HG03139 (cell line): Measurements from ENCODE around the gene ABTB2.

Experiments
- ATAC-seq: cut with Tn5 transposase; IDR thresholded peaks from one replicate; pipeline ENCODE4 v1.9.1; 2021; ENCODE audit not compliant: unreplicated experiment

Gene ABTB2

GRCh38 chr11:34178209-34178821, 179.5 kb downstream of the ABTB2 start:
- ATAC-seq = no peak

DNA sequence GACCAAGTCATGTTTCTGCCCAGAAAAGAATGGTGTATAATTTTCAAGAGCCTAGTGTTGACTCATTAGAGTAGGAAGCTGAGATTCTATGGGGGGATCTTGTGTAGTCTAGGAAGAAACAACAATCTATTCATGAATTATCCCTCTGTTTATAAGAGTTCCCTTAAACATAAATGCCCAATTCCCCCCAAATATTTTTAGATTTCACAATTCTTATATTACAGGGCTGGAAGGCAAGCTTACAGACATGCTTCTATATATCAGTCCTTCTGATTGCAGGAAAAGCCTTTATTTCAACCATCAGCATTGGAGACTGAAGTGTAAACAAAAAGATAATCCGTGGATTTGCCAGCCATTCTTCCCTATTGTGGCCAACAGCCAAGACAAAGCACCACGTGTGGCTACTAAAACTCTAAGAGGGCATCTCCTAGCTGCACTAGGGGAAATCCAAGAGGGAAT, 181.0 kb downstream of the ABTB2 start:
- ATAC-seq = no peak

DNA sequence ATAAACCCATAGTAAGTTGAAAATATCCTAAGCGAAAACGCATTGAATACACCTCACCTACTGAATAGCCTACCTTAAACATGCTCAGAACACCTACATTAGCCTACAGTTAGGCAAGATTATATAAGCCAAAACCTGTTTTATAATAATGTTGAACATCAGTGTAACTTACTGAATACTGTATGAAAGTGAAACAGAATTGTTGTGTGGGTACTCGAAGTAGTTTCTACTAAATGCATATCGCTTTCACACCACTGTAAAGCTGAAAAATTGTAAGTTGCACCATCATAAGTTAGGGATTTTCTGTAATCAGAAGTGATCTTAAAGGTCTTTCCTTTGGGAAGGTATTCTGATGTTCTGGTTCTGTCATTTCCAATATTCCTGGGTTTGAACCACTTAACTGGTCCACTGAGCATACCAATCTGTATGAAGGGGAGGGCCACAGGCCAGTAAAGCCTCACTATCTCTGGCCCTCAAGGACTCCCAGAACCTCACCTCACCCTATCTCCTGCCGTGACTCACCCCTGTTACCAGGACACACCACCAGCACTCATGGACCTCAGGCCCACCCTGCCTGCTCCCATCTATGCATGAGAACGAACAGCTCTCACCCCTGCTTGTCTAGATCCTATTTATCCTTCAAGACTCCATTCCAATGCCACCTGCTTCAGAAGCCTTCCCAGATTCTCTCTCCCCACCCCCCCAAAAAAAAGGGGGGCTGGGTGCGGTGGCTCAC, 182.4 kb downstream of the ABTB2 start:
- no peak for ATAC-seq

DNA sequence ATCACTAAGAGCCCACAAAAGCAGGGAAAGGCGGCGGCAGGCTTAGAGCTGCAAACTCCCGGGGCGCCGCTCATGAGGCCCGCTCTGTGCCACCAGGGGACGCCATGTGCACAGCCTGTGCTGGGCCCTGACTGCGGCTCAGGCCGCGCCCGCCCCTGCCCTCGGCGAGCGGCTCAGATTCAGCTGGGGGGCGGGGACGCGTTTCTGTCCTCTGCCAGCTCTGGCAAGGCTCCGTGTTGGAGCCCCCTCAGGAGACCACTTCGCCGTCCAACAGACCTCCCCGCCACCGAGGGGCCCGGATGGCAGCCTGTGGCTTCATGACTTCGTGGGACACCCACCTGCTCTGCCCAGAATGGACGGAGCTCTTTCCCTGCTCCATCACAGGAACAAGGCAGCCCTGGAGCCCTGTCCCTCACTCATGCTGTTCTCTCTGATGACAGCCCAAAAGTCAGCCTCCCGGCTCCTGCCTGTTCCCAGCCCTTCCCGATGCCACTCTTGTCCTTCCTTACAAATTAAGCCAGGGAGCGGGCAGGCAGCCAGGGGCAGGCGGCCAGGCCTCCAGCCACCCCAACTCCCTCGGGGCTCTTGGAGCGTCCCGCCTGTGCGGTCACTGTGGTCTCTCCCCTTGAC, 183.3 kb downstream of the ABTB2 start:
- peak; percentile 58 for ATAC-seq

DNA sequence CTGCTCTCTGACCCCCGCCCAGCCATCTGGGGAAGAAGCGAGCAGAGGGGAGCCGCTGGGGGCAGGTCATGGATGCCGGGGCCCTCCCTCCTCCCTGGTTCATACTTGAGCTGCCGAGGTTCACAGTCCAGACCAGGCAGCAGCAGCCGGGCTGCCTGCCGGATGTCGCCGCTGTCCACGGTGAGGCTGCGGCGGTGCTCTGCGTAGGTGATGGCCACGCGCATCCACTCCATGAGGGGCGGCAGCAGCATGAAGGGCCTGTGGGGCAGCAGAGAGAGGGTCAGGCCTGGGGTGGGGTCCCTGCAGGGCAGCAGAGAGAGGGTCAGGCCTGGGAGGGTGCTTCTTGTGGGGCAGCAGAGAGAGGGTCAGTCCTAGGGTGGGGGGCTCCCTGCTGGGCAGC, 184.8 kb downstream of the ABTB2 start:
- ATAC-seq = no peak

DNA sequence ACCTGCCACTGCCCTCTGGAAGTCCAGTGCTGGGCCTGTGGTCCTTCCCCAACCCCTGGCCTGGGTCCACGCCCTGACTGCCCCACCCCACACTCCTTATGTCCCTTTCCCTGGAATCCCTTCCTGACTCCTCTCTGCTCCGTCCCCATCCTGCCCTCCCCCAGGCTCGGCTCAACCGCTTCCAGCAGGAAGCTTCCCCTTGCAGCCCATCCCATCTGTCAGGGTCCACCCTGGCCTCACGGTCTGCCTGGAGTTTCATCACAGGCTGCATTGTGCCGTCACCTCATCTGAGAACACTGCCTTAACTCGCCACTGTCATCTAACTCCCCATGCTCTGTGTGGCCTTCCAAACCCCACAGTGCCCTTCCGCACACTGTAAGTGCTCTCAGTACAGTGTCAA, 188.1 kb downstream of the ABTB2 start:
- ATAC-seq = no peak

GRCh38 chr11:34168642-34169420, 189.0 kb downstream of the ABTB2 start:
- ATAC-seq = no peak

DNA sequence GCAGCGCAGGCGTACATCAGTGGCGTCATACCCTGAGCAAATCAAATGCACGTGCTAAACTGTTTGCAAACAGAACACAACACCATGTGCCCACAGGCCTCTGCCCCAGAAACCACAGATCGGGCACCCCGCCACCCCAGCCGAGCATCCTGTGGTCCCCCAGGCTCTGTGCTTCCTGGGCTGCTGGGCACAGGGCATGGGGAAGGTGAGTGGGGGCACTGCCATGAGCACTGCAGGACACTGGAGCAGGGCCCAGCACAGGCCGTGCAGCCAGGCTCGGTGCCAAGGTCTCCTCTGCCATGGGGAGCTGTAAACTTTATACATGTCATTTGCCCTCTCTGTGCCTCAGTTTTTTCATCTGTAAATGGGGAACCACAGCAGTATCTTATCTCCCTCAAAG, 189.8 kb downstream of the ABTB2 start:
- no peak for ATAC-seq

- no peak for ATAC-seq
Measured at GRCh38 chr11:34166806-34167740, 190.7 kb downstream of the ABTB2 start.

DNA sequence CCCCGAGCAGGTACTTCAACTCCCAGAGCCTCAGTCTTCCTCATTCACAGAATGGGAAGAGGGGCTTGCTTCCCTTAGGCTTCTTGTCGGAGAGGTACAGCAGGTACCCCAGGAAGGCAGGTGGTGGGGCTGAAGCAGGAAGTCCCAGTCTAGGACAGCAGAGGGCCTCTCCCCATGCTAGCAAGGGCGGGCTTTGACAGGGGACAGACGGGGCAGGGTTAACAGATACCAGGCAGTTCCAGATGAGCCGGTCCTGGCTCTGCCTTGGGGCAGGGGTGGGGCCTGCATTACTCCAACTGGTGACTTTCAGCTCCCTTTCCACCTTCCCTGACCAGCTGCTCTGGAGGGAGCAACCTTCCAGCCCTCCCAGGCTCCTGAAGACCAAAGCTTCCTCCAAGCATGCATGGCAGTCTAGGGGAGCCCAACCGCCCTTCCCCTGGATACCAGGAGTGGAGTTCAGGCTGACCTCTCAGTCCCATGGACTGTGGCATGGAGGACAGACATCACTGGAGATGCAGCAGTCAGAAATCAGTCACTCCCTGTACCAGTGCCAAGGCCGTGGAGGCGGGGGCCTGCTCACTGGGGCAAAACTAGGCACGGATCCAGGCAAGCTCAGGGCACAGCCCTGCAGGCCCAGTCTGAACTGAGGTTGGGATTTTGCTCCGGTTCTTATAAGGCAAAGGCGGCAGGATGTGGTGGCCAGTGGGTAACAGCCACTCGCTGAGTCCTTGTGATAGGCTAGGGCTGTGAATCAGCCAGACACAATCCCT, 191.8 kb downstream of the ABTB2 start:
- no peak for ATAC-seq

DNA sequence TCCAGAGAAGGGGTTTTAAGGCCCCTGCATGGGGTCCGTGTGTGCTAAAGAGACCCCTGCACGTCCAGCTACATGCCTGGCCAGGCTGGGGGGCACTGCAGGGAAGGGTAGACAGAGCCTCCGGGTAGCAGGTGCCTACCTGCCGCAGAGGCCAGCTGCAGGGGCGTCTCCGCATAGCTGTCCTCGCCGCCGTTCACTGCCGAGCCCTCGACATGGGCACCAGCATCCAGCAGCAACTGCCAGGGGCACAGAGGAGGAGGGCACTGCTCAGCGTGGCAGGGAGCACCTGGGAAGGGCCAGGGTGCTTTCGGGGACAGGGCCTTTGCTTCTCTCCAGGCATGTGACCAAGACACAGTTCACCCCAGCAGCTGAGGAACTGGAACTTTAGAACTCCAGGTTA, 192.7 kb downstream of the ABTB2 start:
- ATAC-seq = no peak

- ATAC-seq = no peak
Measured at GRCh38 chr11:34162856-34163255, 195.0 kb downstream of the ABTB2 start.

- no peak for ATAC-seq
Measured at GRCh38 chr11:34162493-34162820, 195.4 kb downstream of the ABTB2 start.

DNA sequence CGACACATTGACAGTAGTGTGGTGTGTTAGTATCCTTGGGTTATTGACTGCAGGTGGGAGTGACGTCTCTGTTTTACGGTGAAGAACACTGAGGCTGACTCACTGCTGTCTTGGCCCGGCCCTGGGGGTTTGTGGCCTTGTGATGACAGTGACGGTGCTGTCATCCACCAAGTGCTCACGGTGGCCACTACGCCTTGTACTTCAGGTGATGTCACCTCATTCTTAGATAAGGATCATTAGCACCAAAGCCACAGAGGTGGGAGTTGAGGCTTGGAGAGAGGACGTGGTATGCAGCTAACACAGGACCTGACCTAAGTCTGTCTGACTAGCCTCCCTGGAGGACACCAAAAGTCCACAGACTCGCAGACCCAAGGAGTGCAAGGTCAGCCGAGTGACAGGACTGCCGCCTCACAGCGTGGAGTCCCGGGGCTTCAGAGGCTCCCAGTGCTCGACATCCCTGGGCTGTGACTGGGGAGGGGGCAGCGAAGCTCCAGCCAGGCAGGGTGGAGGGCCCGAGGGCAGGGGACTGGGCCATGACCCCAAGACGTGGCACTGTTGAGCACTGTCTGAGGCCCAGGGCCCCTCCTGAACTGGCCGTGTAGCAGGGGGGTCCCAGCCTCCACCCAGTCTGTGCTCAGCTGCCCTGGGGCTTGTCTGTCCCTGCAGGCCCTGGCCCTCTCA, 195.9 kb downstream of the ABTB2 start:
- no peak for ATAC-seq

DNA sequence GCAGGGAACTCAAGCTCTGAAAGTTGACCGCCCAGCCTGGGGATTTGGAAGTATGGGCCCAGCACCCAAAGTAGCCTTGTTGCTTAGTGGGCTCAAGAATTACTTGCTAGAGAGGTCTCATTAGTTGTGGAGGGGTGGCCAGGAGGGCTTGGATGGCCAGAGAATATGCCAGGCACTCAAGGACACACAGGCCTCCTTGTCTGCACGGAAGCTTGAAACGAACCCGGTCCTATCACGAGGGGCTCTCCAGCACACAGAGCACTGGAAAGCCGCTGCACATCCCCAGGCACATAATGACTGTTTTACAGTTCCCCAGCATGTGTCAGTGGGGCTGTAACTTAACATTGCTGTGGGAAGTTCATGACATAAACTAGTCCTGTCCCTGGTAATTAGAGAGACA, 196.4 kb downstream of the ABTB2 start:
- ATAC-seq = no peak

- ATAC-seq = no peak
Measured at GRCh38 chr11:34160791-34161190, 197.0 kb downstream of the ABTB2 start.

- ATAC-seq = no peak
Measured at GRCh38 chr11:34160049-34160721, 197.6 kb downstream of the ABTB2 start.

DNA sequence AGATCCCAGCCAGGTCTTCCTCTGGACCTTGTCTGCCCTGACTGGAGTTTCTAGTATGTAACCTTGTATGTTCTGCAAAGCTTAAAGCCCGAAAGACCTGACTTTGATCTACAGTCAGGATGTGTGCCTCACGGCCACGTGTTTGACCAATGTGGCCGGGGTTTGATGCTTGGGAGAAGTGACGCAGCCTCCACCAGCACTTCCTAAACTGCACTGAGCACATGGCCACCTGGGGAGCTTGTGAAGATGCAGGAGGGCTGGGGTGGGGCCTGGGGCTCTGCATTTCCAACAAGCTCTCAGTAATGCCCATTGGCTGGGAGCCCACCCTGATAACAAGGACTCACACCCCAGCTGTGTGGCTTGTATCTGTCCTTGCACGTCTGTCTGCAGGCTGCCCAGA, 199.1 kb downstream of the ABTB2 start:
- ATAC-seq = no peak

DNA sequence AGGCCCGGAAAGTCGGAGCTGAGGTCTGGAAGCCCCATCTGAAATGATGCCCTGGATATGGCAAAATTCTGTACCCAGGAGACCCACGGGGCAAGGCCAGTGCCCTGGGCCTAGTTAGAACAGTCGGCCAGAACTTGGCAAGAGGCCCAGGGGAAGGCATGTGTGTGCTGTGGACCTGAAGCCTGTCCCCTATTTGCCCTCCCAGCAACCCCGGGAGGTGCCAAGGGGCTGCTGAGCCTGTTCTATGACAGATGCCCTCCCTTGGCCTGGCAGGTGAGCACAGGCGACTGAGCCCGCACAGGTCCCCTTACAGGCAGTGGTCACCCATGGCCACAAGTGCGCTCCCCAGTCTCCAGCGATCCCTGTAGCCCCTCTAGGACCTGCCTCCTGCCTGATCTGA, 200.6 kb downstream of the ABTB2 start:
- ATAC-seq = no peak
